HG03159 (cell line): ENCODE measurements around the gene KRTAP5-5.
"Not testable (repeated sequence)": the region's sequence is repeated elsewhere in the genome, so short reads cannot be mapped to it uniquely, and the experiment has no call there.

Experiments used
- ATAC-seq: cut with Tn5 transposase; IDR thresholded peaks from one replicate; pipeline ENCODE4 v1.9.1; 2021; ENCODE audit warnings: mild to moderate bottlenecking, moderate library complexity; ENCODE audit not compliant: unreplicated experiment

Gene KRTAP5-5

GRCh38 chr11:1654388-1655167, 25.0 kb downstream of the KRTAP5-5 start:
- no peak for ATAC-seq

- ATAC-seq, result no peak
Observed at GRCh38 chr11:1655168-1656060, 25.8 kb downstream of the KRTAP5-5 start.

- no peak for ATAC-seq
Observed at GRCh38 chr11:1656061-1656441, 26.5 kb downstream of the KRTAP5-5 start.

DNA sequence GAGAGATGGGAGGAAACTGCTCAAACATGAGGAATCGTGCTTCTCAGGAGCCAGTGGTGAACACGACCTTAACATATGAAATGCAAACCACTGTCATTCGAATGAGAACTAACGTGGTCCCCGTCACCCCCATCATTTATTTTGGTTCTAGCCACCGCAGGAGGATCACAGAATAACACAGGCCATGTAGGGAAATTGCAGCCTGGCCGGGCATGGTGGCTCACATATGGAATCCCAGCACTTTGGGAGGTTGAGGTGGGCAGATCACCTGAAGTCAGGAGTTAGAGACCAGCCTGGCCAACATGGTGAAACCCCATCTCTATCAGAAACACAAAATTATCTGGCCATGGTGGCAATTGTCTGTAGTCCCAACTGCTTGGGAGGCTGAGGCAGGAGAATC, 27.1 kb downstream of the KRTAP5-5 start:
- ATAC-seq, result no peak

GRCh38 chr11:1659506-1659905, 29.9 kb downstream of the KRTAP5-5 start:
- no peak for ATAC-seq

DNA sequence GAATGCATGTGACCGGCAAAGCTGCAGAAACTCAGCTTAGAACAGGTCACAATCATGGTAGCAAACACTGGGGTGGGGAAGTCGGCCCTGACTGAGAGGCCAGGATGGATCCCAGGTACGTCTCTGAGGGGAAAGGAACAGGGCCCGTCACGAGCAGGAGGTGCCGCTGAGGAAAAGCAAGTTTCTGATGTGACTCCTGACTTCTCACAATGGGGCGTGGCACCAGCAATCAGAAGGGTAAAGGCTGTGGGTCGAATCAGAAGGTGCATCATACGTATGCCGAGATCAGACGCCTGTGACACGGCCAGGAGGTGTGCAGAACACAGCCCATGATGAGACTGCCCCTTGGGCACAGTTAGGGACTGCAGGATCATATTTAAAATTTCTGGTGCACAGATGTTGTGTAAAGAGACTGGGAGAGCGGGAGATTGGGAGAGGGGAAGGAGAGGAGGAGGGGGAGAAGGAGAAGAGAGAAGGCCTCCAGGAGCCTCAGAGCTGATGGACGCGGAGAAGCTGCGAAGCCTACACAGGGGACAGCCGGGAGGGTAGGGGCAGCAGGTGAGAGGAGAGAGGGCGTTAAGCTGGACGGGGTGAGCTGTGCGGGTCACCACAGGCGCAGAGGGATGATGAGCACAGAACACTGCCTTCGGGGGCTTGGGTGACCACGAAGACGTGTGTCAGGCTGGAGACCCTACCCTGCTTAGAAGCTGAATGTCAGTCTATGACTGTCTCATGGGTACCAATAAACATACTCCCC, 30.7 kb downstream of the KRTAP5-5 start:
- no peak for ATAC-seq

DNA sequence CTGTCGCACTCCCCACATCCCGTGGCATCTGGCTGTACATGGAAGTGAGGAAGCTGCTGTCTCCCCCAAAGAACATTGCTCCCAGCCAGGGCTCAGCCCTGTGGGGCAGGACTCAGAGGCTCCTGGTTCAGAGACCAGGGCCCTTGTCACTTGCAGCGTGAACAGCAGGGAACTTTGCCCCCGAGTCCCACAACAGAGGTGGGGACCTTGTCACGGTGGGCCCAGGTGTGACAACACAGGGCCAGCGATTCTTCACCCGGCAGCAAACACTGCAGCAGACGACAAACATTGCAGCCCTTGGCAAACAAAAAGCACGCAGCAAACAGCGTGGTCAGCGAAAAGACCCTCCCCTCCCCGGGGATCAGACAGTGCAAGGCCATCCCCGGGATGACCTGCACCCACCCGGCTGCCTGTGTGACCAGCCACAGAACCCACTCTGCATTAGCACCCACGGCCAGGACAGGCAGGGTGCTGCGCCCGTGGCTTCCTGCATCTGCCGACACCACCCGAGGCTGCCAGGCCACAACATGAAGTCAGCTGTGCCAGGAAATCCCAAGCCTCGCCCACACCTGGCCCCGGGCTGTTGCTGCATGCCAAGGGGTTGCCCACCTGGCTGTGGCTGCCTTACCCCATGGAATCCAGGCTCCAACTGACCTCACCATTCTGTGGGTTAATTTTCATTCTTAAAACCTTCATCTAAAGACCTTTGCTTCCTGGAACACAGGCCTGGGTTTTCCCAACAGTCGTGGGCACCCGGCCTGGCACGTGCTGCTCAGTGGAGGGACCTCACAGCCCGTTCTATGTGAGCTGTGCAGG, 32.1 kb downstream of the KRTAP5-5 start:
- ATAC-seq, result not testable (repeated sequence)

DNA sequence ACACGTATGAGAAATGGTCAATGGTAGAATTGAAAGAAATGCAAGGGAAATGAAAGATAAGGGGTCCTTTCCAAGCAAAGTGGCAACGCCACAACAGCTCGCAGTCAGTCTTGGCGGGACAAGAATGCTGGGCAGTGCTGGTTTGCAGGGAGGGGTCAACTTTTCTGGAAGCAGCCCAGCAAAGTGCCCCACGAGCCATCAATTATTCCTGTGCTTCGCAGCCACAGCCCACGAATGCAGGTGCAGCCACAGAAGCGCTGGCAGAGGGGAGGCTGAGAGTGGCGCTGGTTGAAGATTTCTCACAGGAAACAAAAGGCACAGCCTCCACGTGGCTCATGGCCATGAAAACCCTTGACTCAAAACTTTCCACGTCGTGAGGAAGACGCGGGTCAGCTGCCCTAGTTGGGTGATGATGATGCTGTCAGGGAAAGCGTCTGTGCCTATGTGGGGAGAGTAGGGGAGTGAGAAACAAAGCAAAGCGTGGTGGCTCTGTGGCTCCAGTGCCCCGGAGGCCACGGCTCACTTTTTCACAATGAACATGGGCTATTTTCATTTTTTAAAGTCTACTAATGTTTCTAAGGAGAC, 33.2 kb downstream of the KRTAP5-5 start:
- not testable (repeated sequence) for ATAC-seq

DNA sequence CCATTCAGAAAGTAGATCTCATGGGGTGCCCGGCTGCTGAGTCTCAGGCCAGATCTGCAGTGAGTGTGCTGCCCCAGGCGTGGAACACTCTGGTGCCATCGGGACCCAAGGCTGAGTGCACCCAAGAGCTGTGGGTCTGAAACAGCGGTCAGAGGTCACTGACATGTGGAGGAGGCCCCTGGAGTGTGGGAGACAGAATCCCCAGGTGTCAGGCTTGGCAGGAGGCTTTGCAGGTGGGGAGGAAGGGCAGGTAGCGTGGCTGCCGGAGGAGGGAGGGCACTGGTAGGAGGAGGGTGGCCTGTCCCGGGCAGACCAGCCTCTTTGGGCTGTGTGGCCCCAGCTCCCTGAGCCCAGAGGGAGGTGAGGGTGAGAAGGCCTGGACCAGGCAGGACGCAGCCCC, 35.7 kb downstream of the KRTAP5-5 start:
- ATAC-seq, result no peak

DNA sequence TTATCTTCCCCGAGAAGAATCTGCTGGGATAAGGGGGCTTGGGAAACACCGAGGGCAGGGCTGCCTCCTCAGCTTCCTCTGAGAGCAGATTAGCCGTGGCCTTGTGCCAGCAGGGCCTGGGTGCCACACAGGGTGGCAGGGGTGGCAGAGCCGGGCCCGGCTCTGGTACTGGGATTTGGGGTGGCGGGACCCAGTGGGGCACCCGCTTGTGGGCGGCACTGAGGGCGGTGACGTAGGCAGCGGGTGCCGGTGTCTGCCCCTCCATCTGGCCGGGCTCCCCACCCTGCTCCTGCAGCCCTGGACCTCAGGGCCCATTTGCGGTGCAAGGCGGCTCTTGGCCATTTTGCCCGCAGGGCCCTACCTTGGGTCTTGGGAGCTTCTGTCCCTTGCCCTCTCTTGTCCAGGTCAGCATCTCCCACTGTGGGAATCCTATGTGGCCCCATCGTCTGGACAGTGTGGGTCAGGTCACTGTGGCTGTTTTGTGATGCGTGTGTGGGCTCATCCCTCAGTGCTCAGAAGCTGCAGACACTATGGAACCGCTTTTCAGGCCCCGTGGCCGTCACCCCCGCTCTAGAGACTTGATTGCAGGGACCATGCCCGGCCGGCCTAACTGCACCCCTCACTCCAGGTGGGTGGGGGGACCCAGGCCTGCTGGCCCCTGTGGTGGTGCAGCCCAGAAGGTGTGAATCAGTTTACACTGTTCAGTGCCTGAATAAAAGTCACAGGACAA, 37.7 kb downstream of the KRTAP5-5 start:
- ATAC-seq, result no peak

DNA sequence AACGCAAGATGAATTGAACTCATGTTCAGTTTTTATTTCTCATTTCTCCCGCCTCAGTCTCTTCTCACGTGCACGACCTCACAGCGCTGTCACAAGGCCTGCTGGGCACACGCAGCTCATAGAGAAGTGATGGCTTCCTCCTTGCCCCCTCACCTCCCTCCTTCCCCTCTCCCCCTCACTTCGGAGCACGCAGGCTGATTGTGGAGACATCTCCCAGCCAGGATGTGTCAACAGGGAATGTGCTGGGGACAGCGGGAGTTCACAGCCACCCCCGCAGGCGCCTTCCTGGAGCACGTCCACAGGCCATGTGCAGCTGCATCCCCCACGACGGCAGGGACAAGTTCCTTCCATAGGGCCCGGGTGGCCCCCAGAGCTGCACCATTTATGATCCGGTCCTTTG, 38.3 kb downstream of the KRTAP5-5 start:
- no peak for ATAC-seq

DNA sequence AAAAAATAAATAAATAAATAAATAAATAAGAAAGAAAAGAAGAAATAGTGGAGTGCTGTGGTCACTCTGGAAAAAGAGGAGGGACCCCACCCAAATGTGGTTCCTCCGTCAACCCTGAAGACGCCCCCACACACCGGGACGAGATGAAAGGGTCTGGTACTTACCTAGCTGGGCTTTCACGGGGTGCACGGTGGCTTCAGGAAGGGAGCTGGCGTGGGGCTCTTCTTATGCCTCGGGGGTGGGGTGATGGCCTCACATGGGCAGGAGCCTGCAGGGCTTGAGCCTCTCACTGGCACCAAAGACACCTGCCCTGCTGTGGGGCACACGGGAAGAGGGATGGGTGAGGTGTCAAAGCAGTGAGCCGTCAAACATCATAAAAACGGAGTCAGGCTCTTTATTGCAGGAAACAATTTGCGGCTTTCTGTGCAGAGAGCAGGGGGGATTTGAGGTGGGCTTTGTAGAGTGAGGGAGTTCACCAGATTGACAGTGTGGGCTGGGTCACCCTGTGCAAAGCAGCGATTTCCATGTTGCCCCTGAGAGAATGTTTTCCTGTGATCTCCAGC, 39.4 kb downstream of the KRTAP5-5 start:
- no peak for ATAC-seq

- ATAC-seq, result no peak
Observed at GRCh38 chr11:1669546-1670218, 40.1 kb downstream of the KRTAP5-5 start.

- not testable (repeated sequence) for ATAC-seq
Observed at GRCh38 chr11:1670457-1670856, 40.9 kb downstream of the KRTAP5-5 start.

- ATAC-seq, result no peak
Observed at GRCh38 chr11:1670905-1671371, 41.4 kb downstream of the KRTAP5-5 start.

- ATAC-seq, result no peak
Observed at GRCh38 chr11:1671658-1672057, 42.1 kb downstream of the KRTAP5-5 start.

GRCh38 chr11:1672613-1673350, 43.2 kb downstream of the KRTAP5-5 start:
- no peak for ATAC-seq
